GM19463 (cell line): Measurements from ENCODE around the gene KLHL6.
"Not testable (repeated sequence)": the region's sequence is repeated elsewhere in the genome, so short reads cannot be mapped to it uniquely, and the experiment has no call there.

Experiments used
- ATAC-seq: cut with Tn5 transposase; IDR thresholded peaks from one replicate; pipeline ENCODE4 v1.9.1; 2021; ENCODE audit warnings: mild to moderate bottlenecking, moderate library complexity; ENCODE audit not compliant: unreplicated experiment

Gene KLHL6

DNA sequence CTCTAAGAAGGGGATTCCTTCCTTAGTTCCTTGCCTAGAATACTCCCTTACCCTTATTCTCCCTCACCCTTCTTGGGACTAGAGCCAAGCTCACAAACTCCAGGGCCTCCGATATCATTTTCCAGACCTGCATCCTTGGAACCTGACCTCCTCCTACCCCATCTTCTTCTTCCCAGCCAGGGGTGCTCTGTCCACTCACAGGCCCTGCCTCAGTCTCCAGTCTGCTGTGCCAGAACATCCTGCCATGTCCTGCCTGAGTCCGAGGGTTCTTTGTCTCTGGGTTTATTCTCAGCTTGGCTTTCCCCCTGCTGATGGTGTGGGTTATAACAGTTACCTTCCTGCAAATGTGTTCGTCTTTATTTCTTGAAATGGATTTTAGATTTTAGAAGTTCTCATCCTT, 67.2 kb downstream of the KLHL6 start:
- ATAC-seq, result no peak

- no peak for ATAC-seq
These were observed 67.6 kb downstream of the KLHL6 start for GRCh38 chr3:183487896-183488295.

GRCh38 chr3:183487016-183487415, 68.5 kb downstream of the KLHL6 start:
- no peak for ATAC-seq

GRCh38 chr3:183486472-183486871, 69.0 kb downstream of the KLHL6 start:
- no peak for ATAC-seq

DNA sequence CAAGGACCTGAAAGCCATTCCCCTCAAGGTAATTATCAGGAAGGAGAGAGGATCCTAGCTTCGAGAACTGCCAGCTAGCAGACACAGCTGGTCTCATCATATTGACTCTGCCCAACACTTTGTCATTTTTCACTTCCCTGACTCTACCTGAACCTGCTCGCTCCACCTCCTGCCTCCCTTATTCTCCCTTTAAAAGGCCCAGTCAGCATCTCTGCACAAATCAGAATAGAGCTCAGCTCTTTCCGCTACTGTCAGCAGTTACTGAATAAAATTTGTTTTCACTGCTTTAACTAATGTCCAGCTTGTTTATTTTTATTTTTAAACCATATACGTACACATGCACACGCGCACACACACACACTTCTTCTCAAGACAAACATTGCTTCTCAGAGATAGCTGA, 69.9 kb downstream of the KLHL6 start:
- no peak for ATAC-seq

GRCh38 chr3:183485093-183485492, 70.4 kb downstream of the KLHL6 start:
- ATAC-seq, result no peak

DNA sequence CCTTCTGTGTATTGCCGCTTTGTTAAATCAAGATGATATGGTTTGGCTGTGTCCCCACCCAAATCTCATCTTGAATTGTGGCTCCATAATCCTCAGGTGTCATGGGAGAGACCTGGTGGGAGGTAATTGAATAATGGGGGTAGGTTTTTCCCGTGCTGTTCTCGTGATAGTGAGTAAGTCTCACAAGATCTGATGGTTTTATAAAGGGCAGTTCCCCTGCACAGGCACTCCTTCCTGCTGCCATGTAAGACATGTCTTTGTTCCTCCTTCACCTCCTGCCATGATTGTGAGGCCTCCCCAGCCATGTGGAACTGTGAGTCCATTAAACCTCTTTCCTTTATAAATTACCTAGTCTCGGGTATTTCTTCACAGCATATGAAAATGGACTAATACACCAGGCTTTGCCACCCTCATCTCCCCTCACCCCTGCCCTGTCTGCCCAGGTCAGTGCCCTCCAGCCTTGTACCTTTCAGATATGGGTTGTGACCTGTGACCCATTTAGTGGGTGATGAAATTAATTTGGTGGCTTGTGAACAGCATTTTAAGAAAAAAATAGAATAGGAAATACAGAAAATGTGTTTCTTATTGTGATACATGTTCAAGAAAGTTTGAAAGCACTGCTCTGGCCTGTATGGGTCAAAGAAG, 71.0 kb downstream of the KLHL6 start:
- ATAC-seq, result no peak

- no peak for ATAC-seq
These were observed 73.9 kb downstream of the KLHL6 start for GRCh38 chr3:183481582-183481981.

DNA sequence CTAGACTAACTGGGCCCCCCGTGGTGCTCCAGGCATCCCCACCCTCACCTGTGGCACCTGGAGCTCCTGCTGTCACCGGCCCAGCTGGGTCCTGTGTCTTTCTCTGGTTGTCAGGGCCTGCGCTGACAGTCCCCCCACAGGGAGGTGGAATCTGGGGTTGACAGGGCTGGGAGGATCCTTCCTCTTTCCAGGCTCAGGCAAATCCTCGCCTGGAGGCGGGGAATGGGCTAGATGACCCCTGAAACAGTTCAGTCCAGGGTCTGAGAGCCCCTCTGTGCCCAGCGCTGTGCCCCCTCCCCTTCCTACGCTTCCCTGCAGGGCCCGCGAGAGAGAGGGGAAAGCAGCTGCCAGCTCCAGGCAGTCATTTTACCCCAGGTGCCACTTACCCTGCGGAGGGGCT, 77.0 kb downstream of the KLHL6 start:
- no peak for ATAC-seq

DNA sequence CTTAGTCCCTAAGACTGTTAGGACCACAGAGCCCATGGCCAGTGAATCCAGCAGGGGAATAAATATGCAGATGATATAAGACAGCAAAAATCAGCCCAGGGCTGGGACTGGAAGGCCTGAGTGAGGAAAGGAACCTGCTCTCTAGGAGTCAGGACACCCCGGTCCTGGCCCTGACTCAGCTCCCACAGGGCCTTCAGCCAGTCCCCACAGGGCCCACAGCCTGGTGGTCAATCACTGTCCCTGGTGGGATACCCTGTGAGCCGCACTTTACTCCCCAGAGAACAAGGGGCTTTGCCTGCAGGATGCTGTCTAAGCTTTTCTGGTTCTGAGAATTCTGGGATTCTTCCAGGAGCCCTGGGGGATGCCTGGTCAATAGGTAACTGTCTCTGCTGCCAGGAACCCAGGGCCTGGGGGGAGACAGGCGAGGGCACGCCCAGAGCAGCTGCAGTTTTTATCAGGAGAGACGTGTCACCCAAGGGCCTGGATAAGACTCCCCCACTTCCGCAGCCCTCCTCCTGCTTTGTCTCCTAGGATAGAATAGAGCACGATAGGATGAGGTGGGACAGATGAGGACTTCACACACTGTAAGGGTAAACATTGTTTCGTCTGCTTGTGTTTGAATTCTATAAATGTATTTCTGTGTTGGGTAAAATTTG, 77.6 kb downstream of the KLHL6 start:
- ATAC-seq, result no peak

- not testable (repeated sequence) for ATAC-seq
These were observed 79.7 kb downstream of the KLHL6 start for GRCh38 chr3:183475764-183476162.

DNA sequence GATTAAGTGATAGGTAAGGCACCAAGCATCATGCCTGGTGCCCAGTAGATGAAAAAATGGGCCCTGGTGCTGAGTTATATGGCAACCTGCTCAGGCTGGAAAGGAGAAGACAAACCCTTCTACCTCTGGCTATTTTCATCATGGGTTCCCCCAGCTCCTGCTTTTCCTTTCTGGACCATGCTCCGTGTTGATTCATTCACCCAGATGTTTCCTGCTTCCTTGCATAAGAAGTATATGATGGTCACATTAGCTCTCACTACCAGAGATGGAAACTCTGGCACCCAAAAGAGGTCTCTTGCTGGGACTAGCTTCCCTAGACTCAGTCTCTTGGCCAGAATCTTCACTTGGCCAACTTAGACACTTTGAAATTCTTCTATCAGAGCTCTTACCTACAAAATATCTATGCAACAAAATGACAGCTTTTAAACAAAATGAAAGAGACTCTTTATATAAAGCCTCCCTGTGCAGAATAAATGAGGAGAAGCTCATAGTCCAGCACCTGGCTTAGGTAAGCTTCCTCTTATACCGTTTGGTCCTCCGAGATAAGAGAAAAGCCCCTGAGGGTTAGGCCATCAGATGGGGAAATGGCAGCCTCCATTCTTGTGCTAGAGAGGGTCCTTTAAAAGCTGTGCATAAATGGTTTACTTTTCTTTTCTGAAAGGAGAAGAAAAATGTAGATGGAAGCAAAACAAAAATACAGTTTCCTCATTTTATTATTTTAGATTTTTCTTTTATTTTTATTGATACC, 80.3 kb downstream of the KLHL6 start:
- no peak for ATAC-seq

GRCh38 chr3:183473969-183474368, 81.5 kb downstream of the KLHL6 start:
- ATAC-seq, result no peak

DNA sequence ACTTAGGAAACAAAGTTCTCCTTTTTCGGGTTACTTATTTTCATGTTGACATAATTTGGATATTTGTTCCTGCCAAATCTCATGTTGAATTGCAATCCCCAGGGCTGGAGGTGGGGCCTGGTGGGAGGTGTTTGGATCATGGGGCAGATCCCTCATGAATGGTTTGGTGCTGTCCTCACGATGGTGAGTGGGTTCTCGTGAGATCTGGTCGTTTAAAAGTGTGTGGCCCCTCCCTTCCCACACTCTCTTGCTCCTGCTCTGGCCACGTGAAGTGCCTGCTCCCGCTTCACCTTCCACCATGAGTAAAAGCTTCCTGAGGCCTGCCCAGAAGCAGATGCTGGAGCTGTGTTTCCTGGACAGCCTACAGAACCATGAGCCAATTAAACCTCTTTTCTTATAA, 83.4 kb downstream of the KLHL6 start:
- no peak for ATAC-seq

- ATAC-seq, result no peak
These were observed 87.1 kb downstream of the KLHL6 start for GRCh38 chr3:183468424-183468823.

DNA sequence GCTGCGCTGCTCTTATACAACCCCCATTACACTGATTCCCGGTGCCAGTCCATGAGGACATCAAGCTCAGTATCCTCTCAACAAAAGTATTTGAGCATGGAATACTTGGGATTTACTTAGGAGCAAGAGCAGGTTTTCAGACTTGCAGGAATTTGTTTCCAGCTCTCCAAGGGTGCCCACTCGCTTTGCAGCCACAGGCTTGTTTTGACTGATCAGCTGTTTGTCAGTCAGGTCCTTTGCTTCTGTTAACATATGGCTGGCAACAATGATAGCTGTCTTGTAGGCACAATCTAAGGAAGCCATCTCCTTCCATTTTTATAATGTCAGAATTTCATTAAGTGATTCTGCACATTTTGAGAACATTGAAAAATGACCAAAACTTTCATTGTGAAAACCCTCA, 88.9 kb downstream of the KLHL6 start:
- no peak for ATAC-seq

DNA sequence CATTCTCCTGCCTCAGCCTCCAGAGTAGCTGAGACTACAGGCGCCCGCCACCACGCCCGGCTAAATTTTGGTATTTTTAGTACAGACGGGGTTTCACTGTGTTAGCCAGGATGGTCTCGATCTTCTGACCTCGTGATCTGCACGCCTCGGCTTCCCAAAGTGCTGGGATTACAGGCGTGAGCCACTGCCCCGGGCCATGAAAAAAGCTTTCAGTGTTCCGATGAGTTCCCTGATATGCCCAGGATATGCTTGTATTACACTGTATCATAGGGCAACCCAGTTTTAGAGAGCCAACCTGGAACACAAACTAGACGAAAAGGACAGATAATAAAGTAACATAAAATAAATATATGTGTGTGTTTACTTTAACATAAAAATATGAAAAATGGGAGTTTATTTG, 89.8 kb downstream of the KLHL6 start:
- not testable (repeated sequence) for ATAC-seq

DNA sequence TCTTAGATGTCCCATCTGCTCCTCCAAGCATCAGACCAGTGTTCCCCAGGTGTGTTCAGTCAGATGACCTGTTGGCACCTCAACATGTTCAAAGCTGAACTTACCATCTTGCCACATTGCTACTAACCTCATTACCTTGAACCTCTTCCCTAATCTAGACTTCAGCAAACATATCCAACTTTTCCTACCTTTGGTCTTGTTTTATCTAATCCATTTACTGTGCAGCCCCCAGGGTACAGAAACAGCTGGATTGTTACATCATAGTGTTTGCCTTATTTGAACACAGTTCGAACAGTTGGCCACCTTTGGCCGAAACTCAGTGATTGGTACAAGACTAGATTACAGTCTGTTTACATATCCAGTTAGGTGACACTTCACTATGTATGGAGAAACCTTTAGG, 91.0 kb downstream of the KLHL6 start:
- no peak for ATAC-seq

DNA sequence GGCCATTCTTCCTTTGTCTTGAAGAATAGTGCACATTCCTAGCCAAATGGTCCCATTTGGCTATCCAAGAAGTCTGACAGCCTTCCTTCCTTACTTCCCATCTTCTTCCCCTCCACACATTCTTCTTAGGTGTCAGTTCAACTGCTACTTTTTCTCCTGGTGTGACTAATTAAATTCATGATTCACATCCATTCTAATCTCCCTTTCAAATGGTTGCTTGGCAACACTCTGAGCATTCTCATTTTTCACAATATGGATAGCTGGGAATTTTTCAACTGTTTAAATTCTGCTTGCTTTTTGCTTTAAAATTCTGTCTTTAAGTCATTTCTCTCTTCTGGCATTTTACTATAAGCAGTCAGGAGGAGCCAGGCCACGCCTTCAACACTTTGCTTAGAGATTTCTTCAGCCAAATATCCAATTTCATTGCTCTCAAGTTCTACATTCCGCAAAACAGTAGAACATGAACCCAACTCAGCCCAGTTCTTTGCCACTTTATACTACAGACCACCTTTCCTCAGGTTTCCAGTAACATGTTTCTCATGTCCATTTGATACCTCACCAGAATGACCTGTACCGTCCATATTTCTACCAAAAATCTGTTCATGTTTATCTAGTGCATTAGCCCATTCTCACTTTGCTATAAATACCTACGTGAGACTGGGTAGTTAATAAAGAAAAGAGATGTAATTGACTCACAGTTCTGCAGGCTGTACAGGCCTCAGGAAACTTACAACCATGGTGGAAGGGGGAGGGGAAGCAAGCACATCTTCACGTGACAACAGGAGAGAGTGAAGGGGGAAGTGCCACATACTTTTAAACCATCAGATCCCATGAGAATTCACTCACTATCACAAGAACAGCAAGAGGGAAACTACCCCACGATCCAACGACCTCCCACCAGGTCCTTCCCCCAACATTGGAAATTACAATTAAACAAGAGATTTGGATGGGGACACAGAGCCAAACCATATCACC, 95.1 kb downstream of the KLHL6 start:
- ATAC-seq, result no peak

DNA sequence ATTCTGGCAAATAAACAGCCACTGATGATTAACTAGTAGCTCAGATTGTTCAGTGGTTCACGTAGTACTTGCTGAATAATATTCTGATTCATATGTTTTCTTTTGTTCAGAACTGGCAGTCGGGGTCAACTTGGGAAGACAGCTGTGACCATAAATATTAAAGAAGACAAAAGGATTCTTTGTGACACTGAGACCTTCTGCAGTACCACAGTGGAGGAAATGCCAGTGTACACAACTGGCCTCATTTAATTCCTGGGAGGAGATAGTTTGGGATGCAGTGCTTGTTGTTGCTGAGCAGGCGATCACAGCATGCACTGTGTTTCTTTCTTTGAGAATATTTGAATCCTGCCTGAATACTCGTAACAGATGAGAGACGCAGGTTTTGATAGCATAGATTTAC, 100.4 kb downstream of the KLHL6 start:
- ATAC-seq, result no peak

GRCh38 chr3:183454064-183454463, 101.4 kb downstream of the KLHL6 start:
- no peak for ATAC-seq
